ENCODE results near the gene KRT77.

Gene KRT77

DNA sequence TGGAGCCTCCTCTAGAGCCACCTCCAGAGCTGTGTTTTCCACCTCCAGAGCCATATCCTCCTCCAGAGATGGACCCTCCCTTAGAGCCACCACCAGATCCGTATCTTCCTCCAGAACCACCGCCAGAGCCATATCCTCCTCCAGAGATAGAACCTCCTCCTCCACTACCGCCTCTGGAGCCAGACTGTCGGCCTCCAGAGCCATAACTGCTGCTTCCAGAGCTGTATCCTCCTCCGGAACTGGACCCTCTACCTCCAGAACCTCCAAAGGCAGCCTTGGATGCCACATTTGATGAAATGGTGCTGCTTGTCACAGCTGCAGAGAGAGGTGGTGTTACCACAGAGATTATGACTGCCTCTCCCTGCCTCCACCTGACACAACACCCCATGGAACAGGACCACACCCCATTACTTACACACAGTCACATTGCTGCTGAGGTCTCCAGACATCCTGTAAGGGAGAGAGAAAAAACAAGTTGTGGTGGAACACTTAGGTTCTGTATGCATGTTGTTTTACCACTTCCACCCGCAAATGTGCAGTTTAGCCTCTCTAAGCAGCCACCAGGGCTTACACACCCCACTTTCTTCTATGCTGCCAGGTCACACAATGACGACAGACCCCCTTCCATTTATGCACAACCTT lies 58.1 kb downstream of the KRT77 start:
- H2BK5ac ChIP-seq (ENCODE audit: low read depth, low read length, poor library complexity, severe bottlenecking), result no peak overlapping the region
- H4K8ac ChIP-seq (ENCODE audit: low read length), result no peak overlapping the region
- H2AFZ ChIP-seq (ENCODE audit: low read depth, low read length), result no peak overlapping the region
- H2AK5ac ChIP-seq (ENCODE audit: low read length, severe bottlenecking), result no peak overlapping the region
- H2BK120ac ChIP-seq (ENCODE audit: low read depth, low read length), result no peak overlapping the region
- H3K14ac ChIP-seq (ENCODE audit: low read length in 2 of 2), result no peak overlapping the region
- no peaks in the 10 kb centered on the region for H3K9me3 ChIP-seq (ENCODE audit: control insufficient read depth, low read length)
- no peaks in the 10 kb centered on the region for H3K4me1 ChIP-seq (ENCODE audit: control insufficient read depth, insufficient read depth, low read depth, low read length)
- 54% methylated on average over 7 of the region's 7 CpGs for WGBS
- no peak overlapping the region for H3K4ac ChIP-seq (ENCODE audit: low read depth in 1 of 2, low read length in 2 of 2)
- peaks cover 22 to 90% of the 10 kb centered on the region in 2 experiments for H3K27me3 ChIP-seq (ENCODE audit: control insufficient read depth in 1 of 2, insufficient read depth in 1 of 2, low read length in 2 of 2)
- H3K79me1 ChIP-seq (replicated peaks; ENCODE audit: low read length, poor library complexity, severe bottlenecking), result no peaks in the 10 kb centered on the region
- H4K91ac ChIP-seq (ENCODE audit: low read length), result no peak overlapping the region
- no peaks in the 10 kb centered on the region for H3K36me3 ChIP-seq (ENCODE audit: control insufficient read depth in 1 of 2, insufficient read depth in 2 of 2, low read depth in 1 of 2, low read length in 2 of 2)
- H3K18ac ChIP-seq (ENCODE audit: low read depth in 1 of 2, low read length in 2 of 2), result no peak overlapping the region
- no peak overlapping the region for H3K9ac ChIP-seq (ENCODE audit: low read length)
- no peak for DNase-seq
- H3K27ac ChIP-seq (ENCODE audit: low read length, poor library complexity, severe bottlenecking), result no peak overlapping the region
- no peak overlapping the region for H2BK12ac ChIP-seq (ENCODE audit: low read length in 2 of 2)
- H3K4me2 ChIP-seq (ENCODE audit: low read length, poor library complexity, severe bottlenecking), result no peak overlapping the region
- H2BK15ac ChIP-seq (ENCODE audit: low read depth, poor library complexity, severe bottlenecking), result no peak overlapping the region
- H3K23ac ChIP-seq (ENCODE audit: low read length in 2 of 2), result no peak overlapping the region
- H3K4me3 ChIP-seq (ENCODE audit: insufficient read depth in 1 of 2, low read depth in 1 of 2, low read length in 2 of 2), result no peak overlapping the region

DNA sequence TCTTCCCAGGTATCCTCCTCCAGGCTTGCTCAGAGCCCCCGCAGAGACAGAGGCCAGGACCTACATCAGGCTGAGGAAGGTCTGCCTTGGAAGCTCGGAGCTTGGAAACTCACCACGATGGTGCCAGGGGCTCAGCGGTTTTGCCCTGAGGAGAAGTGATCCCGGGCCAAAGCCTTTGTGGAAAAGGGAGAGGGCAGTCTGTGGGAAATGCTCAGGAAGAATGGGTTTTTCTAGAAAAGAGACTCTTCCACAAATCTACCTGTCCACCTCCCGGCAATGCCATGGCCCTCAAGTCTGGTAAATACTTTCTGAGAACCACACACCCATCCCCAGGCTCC lies 59.3 kb downstream of the KRT77 start:
- WGBS, result 82% methylated on average over 4 of the region's 6 CpGs

GRCh38 chr12:52643233-52644077 lies 59.9 kb downstream of the KRT77 start:
- Histone ChIP-seq H3K14ac (ENCODE audit: low read length in 2 of 2) (no peak overlapping the region), H3K79me1 (replicated peaks; ENCODE audit: low read length, poor library complexity, severe bottlenecking) (no peaks in the 10 kb centered on the region), H3K23ac (ENCODE audit: low read length in 2 of 2) (no peak overlapping the region), H3K18ac (ENCODE audit: low read depth in 1 of 2, low read length in 2 of 2) (no peak overlapping the region), H2AFZ (ENCODE audit: low read depth, low read length) (no peak overlapping the region), H3K4me3 (ENCODE audit: insufficient read depth in 1 of 2, low read depth in 1 of 2, low read length in 2 of 2) (no peak overlapping the region), H4K8ac (ENCODE audit: low read length) (no peak overlapping the region), H3K4ac (ENCODE audit: low read depth in 1 of 2, low read length in 2 of 2) (no peak overlapping the region), H3K27ac (ENCODE audit: low read length, poor library complexity, severe bottlenecking) (no peak overlapping the region), H2BK120ac (ENCODE audit: low read depth, low read length) (no peak overlapping the region), H4K91ac (ENCODE audit: low read length) (no peak overlapping the region), H3K9ac (ENCODE audit: low read length) (no peak overlapping the region), H2BK5ac (ENCODE audit: low read depth, low read length, poor library complexity, severe bottlenecking) (no peak overlapping the region), H3K4me1 (ENCODE audit: control insufficient read depth, insufficient read depth, low read depth, low read length) (no peaks in the 10 kb centered on the region), H2AK5ac (ENCODE audit: low read length, severe bottlenecking) (no peak overlapping the region), H3K4me2 (ENCODE audit: low read length, poor library complexity, severe bottlenecking) (no peak overlapping the region), H2BK12ac (ENCODE audit: low read length in 2 of 2) (no peak overlapping the region), H3K9me3 (ENCODE audit: control insufficient read depth, low read length) (no peaks in the 10 kb centered on the region), H2BK15ac (ENCODE audit: low read depth, poor library complexity, severe bottlenecking) (no peak overlapping the region), H3K27me3 (ENCODE audit: control insufficient read depth in 1 of 2, insufficient read depth in 1 of 2, low read length in 2 of 2) (peaks cover 22 to 86% of the 10 kb centered on the region in 2 experiments), H3K36me3 (ENCODE audit: control insufficient read depth in 1 of 2, insufficient read depth in 2 of 2, low read depth in 1 of 2, low read length in 2 of 2) (no peaks in the 10 kb centered on the region)
- no peak for DNase-seq
- 80% methylated on average over 10 of the region's 10 CpGs for WGBS

More for the DNA sequence above, 59.3 kb downstream of the KRT77 start:
- H2AFZ ChIP-seq (ENCODE audit: low read depth, low read length), result no peak overlapping the region
- no peak overlapping the region for H3K4me2 ChIP-seq (ENCODE audit: low read length, poor library complexity, severe bottlenecking)
- H2AK5ac ChIP-seq (ENCODE audit: low read length, severe bottlenecking), result no peak overlapping the region
- H3K79me1 ChIP-seq (replicated peaks; ENCODE audit: low read length, poor library complexity, severe bottlenecking), result no peaks in the 10 kb centered on the region
- H3K23ac ChIP-seq (ENCODE audit: low read length in 2 of 2), result no peak overlapping the region
- no peak overlapping the region for H2BK120ac ChIP-seq (ENCODE audit: low read depth, low read length)
- no peaks in the 10 kb centered on the region for H3K36me3 ChIP-seq (ENCODE audit: control insufficient read depth in 1 of 2, insufficient read depth in 2 of 2, low read depth in 1 of 2, low read length in 2 of 2)
- no peak overlapping the region for H3K14ac ChIP-seq (ENCODE audit: low read length in 2 of 2)
- no peak overlapping the region for H3K9ac ChIP-seq (ENCODE audit: low read length)
- no peaks in the 10 kb centered on the region for H3K4me1 ChIP-seq (ENCODE audit: control insufficient read depth, insufficient read depth, low read depth, low read length)
- H3K27me3 ChIP-seq (ENCODE audit: control insufficient read depth in 1 of 2, insufficient read depth in 1 of 2, low read length in 2 of 2), result peaks cover 22 to 84% of the 10 kb centered on the region in 2 experiments
- no peak overlapping the region for H3K27ac ChIP-seq (ENCODE audit: low read length, poor library complexity, severe bottlenecking)
- H2BK12ac ChIP-seq (ENCODE audit: low read length in 2 of 2), result no peak overlapping the region
- H3K18ac ChIP-seq (ENCODE audit: low read depth in 1 of 2, low read length in 2 of 2), result no peak overlapping the region
- no peak overlapping the region for H2BK5ac ChIP-seq (ENCODE audit: low read depth, low read length, poor library complexity, severe bottlenecking)
- H3K4me3 ChIP-seq (ENCODE audit: insufficient read depth in 1 of 2, low read depth in 1 of 2, low read length in 2 of 2), result no peak overlapping the region
- no peak for DNase-seq
- no peak overlapping the region for H4K91ac ChIP-seq (ENCODE audit: low read length)
- H3K9me3 ChIP-seq (ENCODE audit: control insufficient read depth, low read length), result no peaks in the 10 kb centered on the region
- H3K4ac ChIP-seq (ENCODE audit: low read depth in 1 of 2, low read length in 2 of 2), result no peak overlapping the region
- no peak overlapping the region for H4K8ac ChIP-seq (ENCODE audit: low read length)
- H2BK15ac ChIP-seq (ENCODE audit: low read depth, poor library complexity, severe bottlenecking), result no peak overlapping the region

- Histone ChIP-seq H2AK5ac (ENCODE audit: low read length, severe bottlenecking) (no peak overlapping the region), H2BK120ac (ENCODE audit: low read depth, low read length) (no peak overlapping the region), H3K4me3 (ENCODE audit: insufficient read depth in 1 of 2, low read depth in 1 of 2, low read length in 2 of 2) (no peak overlapping the region), H3K79me1 (replicated peaks; ENCODE audit: low read length, poor library complexity, severe bottlenecking) (no peaks in the 10 kb centered on the region), H3K4ac (ENCODE audit: low read depth in 1 of 2, low read length in 2 of 2) (no peak overlapping the region), H3K18ac (ENCODE audit: low read depth in 1 of 2, low read length in 2 of 2) (no peak overlapping the region), H3K27me3 (ENCODE audit: control insufficient read depth in 1 of 2, insufficient read depth in 1 of 2, low read length in 2 of 2) (peaks cover 30 to 80% of the 10 kb centered on the region in 2 experiments), H2BK5ac (ENCODE audit: low read depth, low read length, poor library complexity, severe bottlenecking) (no peak overlapping the region), H3K4me1 (ENCODE audit: control insufficient read depth, insufficient read depth, low read depth, low read length) (no peaks in the 10 kb centered on the region), H4K91ac (ENCODE audit: low read length) (no peak overlapping the region), H3K36me3 (ENCODE audit: control insufficient read depth in 1 of 2, insufficient read depth in 2 of 2, low read depth in 1 of 2, low read length in 2 of 2) (no peaks in the 10 kb centered on the region), H4K8ac (ENCODE audit: low read length) (no peak overlapping the region), H3K4me2 (ENCODE audit: low read length, poor library complexity, severe bottlenecking) (no peak overlapping the region), H3K14ac (ENCODE audit: low read length in 2 of 2) (no peak overlapping the region), H3K9me3 (ENCODE audit: control insufficient read depth, low read length) (no peaks in the 10 kb centered on the region), H2AFZ (ENCODE audit: low read depth, low read length) (no peak overlapping the region), H3K9ac (ENCODE audit: low read length) (no peak overlapping the region), H3K23ac (ENCODE audit: low read length in 2 of 2) (no peak overlapping the region), H2BK12ac (ENCODE audit: low read length in 2 of 2) (no peak overlapping the region), H3K27ac (ENCODE audit: low read length, poor library complexity, severe bottlenecking) (no peak overlapping the region), H2BK15ac (ENCODE audit: low read depth, poor library complexity, severe bottlenecking) (no peak overlapping the region)
- WGBS, result 65% methylated on average over 4 of the region's 4 CpGs
- DNase-seq, result no peak
These were observed 61.9 kb downstream of the KRT77 start for GRCh38 chr12:52641468-52641867.

All from mesenchymal stem cell (in vitro differentiated cells and primary cell).